ENCODE measurements around the gene GPR39.

The GPR39 gene

GRCh38 chr2:132414081-132414480, 2.5 kb upstream of the GPR39 start:
- no peak for DNase-seq

GRCh38 chr2:132415256-132415914, 1.2 kb upstream of the GPR39 start:
- no peak for DNase-seq

DNA sequence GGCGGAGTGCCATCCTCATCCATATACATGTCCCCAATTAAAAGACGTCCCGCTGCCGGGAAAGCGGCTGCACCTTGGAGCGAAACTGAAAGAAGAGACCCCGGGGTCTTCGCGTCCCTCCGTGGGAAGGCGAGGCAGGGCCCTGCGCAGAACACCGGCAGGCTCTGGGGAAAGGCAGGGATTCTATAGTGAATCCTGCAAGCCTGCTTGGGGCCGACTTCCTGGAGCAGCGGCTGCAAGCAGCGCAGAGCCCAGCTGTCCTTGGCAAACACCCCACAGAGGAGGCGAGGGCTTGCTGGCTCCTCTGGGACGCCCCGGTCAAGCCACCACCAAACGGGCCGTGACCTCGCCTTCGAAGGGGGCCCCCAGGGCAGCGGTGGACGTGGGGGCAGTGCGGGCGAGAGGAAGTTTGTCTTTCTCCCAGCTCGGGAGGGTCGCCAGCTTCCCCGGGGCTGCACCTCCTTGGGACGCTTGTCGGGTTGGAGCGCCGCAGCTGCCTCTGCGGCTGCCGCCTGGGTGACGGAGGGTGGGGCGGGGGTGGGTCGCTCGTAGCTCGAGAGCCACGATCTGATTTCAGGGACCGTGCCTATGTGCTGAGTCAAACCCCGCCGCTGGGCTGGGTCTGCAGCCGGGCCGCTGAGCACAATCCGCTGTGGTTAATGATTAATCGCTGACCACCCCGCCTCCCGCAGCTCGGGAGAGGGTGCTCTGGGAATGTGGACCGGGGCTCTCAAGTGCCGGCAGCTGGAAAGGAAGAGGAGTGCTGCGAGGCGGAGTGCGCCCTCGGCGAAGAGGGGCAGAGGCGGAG, 486 bp upstream of the GPR39 start:
- no peak for DNase-seq

DNA sequence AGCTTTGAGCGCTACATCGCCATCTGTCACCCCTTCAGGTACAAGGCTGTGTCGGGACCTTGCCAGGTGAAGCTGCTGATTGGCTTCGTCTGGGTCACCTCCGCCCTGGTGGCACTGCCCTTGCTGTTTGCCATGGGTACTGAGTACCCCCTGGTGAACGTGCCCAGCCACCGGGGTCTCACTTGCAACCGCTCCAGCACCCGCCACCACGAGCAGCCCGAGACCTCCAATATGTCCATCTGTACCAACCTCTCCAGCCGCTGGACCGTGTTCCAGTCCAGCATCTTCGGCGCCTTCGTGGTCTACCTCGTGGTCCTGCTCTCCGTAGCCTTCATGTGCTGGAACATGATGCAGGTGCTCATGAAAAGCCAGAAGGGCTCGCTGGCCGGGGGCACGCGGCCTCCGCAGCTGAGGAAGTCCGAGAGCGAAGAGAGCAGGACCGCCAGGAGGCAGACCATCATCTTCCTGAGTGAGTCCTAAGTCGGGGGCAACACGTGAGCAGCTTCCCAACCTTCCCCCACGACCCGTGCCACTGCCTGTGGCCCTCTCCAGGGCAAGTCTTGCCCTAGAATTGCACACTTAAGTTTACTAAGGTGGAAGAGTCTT, 928 bp downstream of the GPR39 start:
- no peak for DNase-seq

GRCh38 chr2:132419235-132419634, 2.6 kb downstream of the GPR39 start:
- no peak for DNase-seq

GRCh38 chr2:132419941-132420340, 3.3 kb downstream of the GPR39 start:
- no peak for DNase-seq

- no peak for DNase-seq
Measured at GRCh38 chr2:132420816-132421805, 4.5 kb downstream of the GPR39 start.

DNA sequence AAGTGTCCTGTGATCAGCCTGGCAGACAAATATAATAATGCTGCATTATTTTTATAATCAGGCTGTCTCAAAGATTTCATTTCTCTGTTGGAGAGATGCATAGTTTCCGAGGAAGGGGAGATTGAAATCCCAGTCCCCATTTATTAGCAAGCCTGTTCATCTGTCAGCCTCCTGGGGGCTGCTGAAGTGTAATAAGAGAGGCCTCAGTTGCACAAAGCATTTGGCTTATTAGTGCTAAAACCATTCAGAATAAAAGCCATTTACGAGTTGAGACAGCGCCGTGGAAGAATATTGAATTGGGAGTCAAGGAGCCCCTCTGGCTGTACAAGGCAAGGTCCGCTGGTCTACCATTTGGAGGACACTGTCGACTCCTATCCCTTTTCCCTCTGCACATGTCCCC, 6.1 kb downstream of the GPR39 start:
- no peak for DNase-seq

GRCh38 chr2:132424526-132425121, 8.0 kb downstream of the GPR39 start:
- no peak for DNase-seq

DNA sequence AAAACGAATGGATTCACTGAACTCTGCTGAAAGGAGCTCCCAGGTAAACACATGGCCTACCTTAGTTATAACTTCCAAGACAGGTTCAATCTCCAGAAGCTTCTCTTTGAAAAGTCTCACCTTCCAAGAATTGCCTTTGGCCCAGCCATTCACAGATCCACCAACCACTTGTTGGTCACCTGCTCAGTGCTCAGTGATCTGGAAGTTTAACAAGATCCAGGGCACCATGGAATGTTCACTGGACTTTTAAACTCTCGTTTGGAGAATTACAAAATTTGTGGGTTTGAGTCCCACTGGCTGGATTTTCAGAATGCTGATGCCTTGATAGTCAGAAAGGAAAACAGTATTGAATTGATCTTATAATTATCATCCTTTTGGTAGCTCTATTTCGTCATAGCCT, 9.4 kb downstream of the GPR39 start:
- DNase-seq = no peak

- DNase-seq = no peak
Measured at GRCh38 chr2:132426656-132427055, 10.1 kb downstream of the GPR39 start.

DNA sequence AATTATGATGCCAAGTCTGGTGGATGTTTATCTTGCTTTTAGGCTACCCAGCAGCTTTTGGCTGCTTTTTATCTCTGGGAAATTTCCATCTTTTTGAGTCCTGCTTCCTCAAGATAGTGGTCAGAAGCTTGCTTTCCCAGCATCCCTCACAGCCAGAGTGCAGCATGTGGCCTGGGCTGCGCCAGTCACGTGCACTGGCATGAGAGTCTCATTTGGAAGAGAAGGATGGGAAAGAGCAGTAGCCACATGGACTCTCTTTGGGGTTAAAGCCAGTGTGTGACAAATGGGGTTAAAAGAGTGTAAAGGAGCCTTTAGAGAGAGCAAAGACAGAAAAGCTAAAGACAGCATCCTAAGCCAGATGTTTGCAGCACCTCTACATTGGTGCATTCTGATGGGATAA, 12.7 kb downstream of the GPR39 start:
- DNase-seq = no peak

- no peak for DNase-seq
Measured at GRCh38 chr2:132429941-132430573, 13.5 kb downstream of the GPR39 start.

DNA sequence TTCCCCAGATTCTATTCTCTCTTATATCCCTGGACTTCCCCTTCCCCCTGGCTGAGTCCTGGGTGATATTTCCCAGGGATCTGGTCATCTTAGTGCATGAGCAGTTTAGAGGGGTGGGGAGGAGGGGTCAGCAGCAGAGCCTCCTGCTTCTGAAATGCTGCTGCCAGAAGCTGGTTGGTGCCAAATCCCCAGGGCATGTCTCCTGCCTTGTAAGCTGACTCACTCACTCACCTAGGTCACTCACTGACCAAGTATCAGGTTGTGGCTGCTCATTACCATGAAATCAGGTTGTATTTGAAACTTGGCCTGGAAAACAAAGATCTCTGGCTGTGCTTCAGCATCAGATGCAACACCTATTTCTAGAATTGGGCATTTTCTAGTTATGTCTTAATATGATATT, 14.3 kb downstream of the GPR39 start:
- DNase-seq = no peak

DNA sequence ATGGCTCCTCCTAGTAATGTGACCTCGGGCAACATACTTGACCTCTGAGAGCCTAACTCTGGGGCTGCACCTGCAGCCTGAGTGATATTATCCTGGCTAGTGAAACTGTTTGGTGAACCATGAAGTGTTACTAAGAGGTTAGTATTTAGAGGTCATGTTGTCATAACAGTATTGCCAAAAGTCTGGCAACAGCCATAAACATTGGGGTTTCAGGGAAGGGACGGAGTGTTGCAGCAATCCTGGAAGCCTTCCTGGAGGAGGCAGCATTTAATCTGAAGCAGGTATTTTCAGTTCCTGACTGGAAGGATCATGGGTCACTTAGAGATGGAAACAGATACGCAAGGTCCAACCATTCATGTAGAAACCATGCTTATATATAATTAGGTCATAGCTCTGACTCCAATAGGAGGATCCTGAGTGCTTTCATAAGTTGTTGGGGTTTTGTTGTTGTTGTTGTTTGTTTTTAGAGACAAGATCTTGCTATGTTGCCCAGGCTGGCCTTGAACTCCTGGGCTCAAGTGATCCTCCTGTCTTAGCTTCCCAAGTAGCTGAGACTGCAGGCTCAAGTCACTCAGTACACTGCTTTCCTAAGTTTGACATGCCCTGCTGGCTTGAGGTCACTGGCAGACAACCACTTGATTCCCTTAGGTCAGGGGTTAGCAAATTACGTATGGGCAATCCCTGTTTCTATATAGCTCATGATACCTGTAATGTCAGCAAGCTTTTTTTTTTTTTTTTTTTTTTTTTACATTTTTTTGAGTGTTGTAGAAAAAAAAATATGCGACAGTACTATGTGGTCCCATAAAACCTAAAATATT, 21.5 kb downstream of the GPR39 start:
- DNase-seq = no peak

DNA sequence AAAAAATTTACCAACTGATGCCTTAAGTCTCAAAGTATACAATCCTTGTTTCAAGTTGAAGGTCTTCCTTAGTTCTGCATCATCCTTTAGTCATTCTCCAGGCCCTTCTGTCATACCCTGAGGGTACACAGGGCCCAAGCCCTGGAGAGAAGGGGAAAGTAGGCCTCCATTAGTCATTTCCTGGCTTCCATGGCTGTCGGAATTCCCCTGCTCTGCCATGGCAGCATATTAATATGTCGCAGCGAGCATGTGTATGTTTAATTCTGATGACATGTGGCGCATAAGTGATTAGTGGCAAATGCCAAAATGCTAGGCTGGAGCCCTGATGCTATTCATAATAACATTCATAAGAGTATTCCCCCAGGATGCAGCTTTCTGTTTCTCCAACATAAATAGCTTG, 22.1 kb downstream of the GPR39 start:
- DNase-seq = no peak

GRCh38 chr2:132439703-132440398, 23.2 kb downstream of the GPR39 start:
- DNase-seq = no peak

DNA sequence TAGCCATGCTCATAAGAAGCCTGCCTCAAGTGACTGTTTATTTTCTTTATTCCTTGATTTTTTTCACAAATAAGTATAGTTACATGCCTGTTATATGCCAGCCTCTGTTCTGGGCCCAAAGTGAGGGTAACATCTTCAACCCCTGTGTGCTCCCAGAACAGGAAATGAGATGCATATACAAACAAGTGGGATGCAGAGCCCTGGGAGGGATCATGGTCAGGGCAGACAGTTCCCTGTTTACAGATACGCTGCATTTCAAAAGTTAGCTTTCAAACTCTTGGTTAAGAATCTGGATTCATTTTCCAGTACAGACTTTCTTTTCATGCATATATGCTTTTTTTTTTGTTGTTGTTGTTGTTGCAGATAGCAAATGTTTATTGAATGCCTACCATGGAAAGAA, 24.4 kb downstream of the GPR39 start:
- DNase-seq = no peak

- DNase-seq = no peak
Measured at GRCh38 chr2:132442278-132442677, 25.7 kb downstream of the GPR39 start.

DNA sequence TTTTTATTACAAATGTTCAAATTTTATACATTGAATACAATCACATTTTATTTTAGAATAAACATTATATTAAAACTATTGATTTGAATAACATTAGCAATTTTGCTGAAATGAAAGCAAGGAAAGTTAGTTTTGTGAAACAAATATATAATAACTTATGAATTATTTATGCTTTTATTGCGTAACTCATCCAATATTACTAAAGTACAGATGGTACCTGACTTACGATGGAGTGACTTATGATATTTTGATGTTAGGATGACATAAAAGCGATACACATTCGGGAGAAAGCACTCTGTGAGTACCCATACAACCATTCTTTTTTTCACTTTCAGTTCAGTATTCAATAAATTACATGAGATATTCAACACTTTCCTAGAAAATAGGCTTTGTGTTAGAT, 26.5 kb downstream of the GPR39 start:
- no peak for DNase-seq

- DNase-seq = no peak
Measured at GRCh38 chr2:132446444-132446843, 29.8 kb downstream of the GPR39 start.
